ENCODE data around the gene AKAIN1. TPM values are rescaled to one million over a fixed set of nuclear protein-coding genes. Genes with fewer than 3 reads are reported as not detected.

The AKAIN1 gene
- total RNA-seq, 2 donors from 2014 or later: not detected

- 90% methylated on average over 2 to 3 of the region's 3 CpGs for WGBS, 2 experiments (ENCODE audit: insufficient coverage in 1 of 2, insufficient read length in 1 of 2)
- H3K9ac ChIP-seq (ENCODE audit: extremely low read depth, low read length, poor library complexity, severe bottlenecking): no peak overlapping the region
- H3K27ac ChIP-seq (ENCODE audit: low read depth, low read length): no peak overlapping the region
- no peaks in the 10 kb centered on the region for H3K4me1 ChIP-seq (ENCODE audit: control insufficient read depth, insufficient read depth, low read length)
- Mint-ChIP-seq H3K9me3 (no peaks in the 10 kb centered on the region), H3K4me3 (no peak overlapping the region), H3K36me3 (ENCODE audit: low read depth) (no peaks in the 10 kb centered on the region), H3K27me3 (ENCODE audit: insufficient read depth) (peaks cover 4% of the 10 kb centered on the region), H3K4me1 (no peaks in the 10 kb centered on the region), H3K27ac (no peak overlapping the region)
- no peak overlapping the region for H3K4me3 ChIP-seq (ENCODE audit: low read length)
- no peaks in the 10 kb centered on the region for H3K36me3 ChIP-seq (ENCODE audit: control insufficient read depth, insufficient read depth, low read length)
- TF ChIP-seq CTCF (conservative IDR thresholded peaks at IDR 0.05): no peak
- H3K27me3 ChIP-seq (ENCODE audit: control insufficient read depth, insufficient read depth, low read length, poor library complexity, severe bottlenecking): peaks cover 13% of the 10 kb centered on the region
- no peaks in the 10 kb centered on the region for H3K9me3 ChIP-seq (ENCODE audit: control insufficient read depth, low read length)
- DNase-seq: no peak
Measured at GRCh38 chr18:5180254-5180653, 16.8 kb downstream of the AKAIN1 start.

- no peak overlapping the region for H3K27ac Mint-ChIP-seq
- peaks cover 4% of the 10 kb centered on the region for H3K27me3 Mint-ChIP-seq (ENCODE audit: insufficient read depth)
- WGBS, 2 experiments (ENCODE audit: insufficient coverage in 1 of 2, insufficient read length in 1 of 2): 94% methylated on average over 1 of the region's 1 CpG; no CpG with 5 or more reads in 1 of the 2 experiments
Measured at GRCh38 chr18:5178519-5178918, 18.5 kb downstream of the AKAIN1 start.

GRCh38 chr18:5175378-5175777, 21.7 kb downstream of the AKAIN1 start:
- 88 to 92% methylated on average over 4 to 5 of the region's 5 CpGs for WGBS, 2 experiments (ENCODE audit: insufficient coverage in 1 of 2, insufficient read length in 1 of 2)
- H3K27me3 ChIP-seq (ENCODE audit: control insufficient read depth, insufficient read depth, low read length, poor library complexity, severe bottlenecking): no peaks in the 10 kb centered on the region
- Mint-ChIP-seq H3K4me3 (no peak overlapping the region), H3K4me1 (no peaks in the 10 kb centered on the region), H3K27ac (no peak overlapping the region), H3K36me3 (ENCODE audit: low read depth) (no peaks in the 10 kb centered on the region), H3K27me3 (ENCODE audit: insufficient read depth) (peaks cover 4% of the 10 kb centered on the region), H3K9me3 (no peaks in the 10 kb centered on the region)
- no peak for TF ChIP-seq CTCF (conservative IDR thresholded peaks at IDR 0.05)
- DNase-seq: no peak
- no peak overlapping the region for H3K4me3 ChIP-seq (ENCODE audit: low read length)
- no peak overlapping the region for H3K27ac ChIP-seq (ENCODE audit: low read depth, low read length)
- no peaks in the 10 kb centered on the region for H3K36me3 ChIP-seq (ENCODE audit: control insufficient read depth, insufficient read depth, low read length)
- no peaks in the 10 kb centered on the region for H3K4me1 ChIP-seq (ENCODE audit: control insufficient read depth, insufficient read depth, low read length)
- H3K9ac ChIP-seq (ENCODE audit: extremely low read depth, low read length, poor library complexity, severe bottlenecking): no peak overlapping the region
- H3K9me3 ChIP-seq (ENCODE audit: control insufficient read depth, low read length): no peaks in the 10 kb centered on the region

More at GRCh38 chr18:5178519-5178918, 18.5 kb downstream of the AKAIN1 start:
- Histone ChIP-seq H3K36me3 (ENCODE audit: control insufficient read depth, insufficient read depth, low read length) (no peaks in the 10 kb centered on the region), H3K9ac (ENCODE audit: extremely low read depth, low read length, poor library complexity, severe bottlenecking) (no peak overlapping the region), H3K4me3 (ENCODE audit: low read length) (no peak overlapping the region), H3K27ac (ENCODE audit: low read depth, low read length) (no peak overlapping the region), H3K9me3 (ENCODE audit: control insufficient read depth, low read length) (no peaks in the 10 kb centered on the region), H3K4me1 (ENCODE audit: control insufficient read depth, insufficient read depth, low read length) (no peaks in the 10 kb centered on the region), H3K27me3 (ENCODE audit: control insufficient read depth, insufficient read depth, low read length, poor library complexity, severe bottlenecking) (peaks cover 13% of the 10 kb centered on the region)
- no peak for TF ChIP-seq CTCF (conservative IDR thresholded peaks at IDR 0.05)
- Mint-ChIP-seq H3K9me3 (no peaks in the 10 kb centered on the region), H3K4me3 (no peak overlapping the region), H3K4me1 (no peaks in the 10 kb centered on the region), H3K36me3 (ENCODE audit: low read depth) (no peaks in the 10 kb centered on the region)
- DNase-seq: no peak
